Stimulated activated CD4-positive, alpha-beta T cell treated with anti-CD3 and anti-CD28 coated beads, Interleukin-1b, Interleukin-23, amount 100 ng/mL, for 1 hour (primary cell): Measurements from ENCODE around the gene BIRC6.
"Not testable (repeated sequence)": the region's sequence is repeated elsewhere in the genome, so short reads cannot be mapped to it uniquely, and the experiment has no call there.

Experiments
- DNase-seq, 2 donors: peaks; one replicate each; pipeline ENCODE4 v3.0.0-alpha.2; 2020; ENCODE audit warnings: low read depth in 2 of 2

Gene BIRC6

GRCh38 chr2:32617599-32618189 lies 260.9 kb downstream of the BIRC6 start:
- no peak for DNase-seq

- DNase-seq, result no peak
These were observed 265.9 kb downstream of the BIRC6 start for GRCh38 chr2:32622570-32623310.

GRCh38 chr2:32623311-32623706 lies 266.5 kb downstream of the BIRC6 start:
- no peak for DNase-seq

- DNase-seq, result no peak
These were observed 268.0 kb downstream of the BIRC6 start for GRCh38 chr2:32624812-32625211.

GRCh38 chr2:32626639-32627221 lies 269.9 kb downstream of the BIRC6 start:
- DNase-seq, result no peak

GRCh38 chr2:32627441-32627813 lies 270.6 kb downstream of the BIRC6 start:
- no peak for DNase-seq

- peak; percentile 84 to 93 for DNase-seq
These were observed 271.2 kb downstream of the BIRC6 start, which contains the start of gene TTC27 for GRCh38 chr2:32627814-32628579. Gene TTC27 (plus strand): TSS chr2:32628050. CDS start chr2:32628293, 243 bp downstream.

GRCh38 chr2:32632089-32632488 lies 275.3 kb downstream of the BIRC6 start:
- no peak for DNase-seq

- DNase-seq, result no peak
These were observed 276.2 kb downstream of the BIRC6 start for GRCh38 chr2:32633040-32633439.

- DNase-seq, result not testable (repeated sequence)
These were observed 281.7 kb downstream of the BIRC6 start for GRCh38 chr2:32638548-32638947.

- DNase-seq, result no peak
These were observed 284.4 kb downstream of the BIRC6 start for GRCh38 chr2:32641180-32641579.

- no peak for DNase-seq
These were observed 290.4 kb downstream of the BIRC6 start for GRCh38 chr2:32647180-32647651.

GRCh38 chr2:32652555-32653209 lies 295.9 kb downstream of the BIRC6 start:
- no peak for DNase-seq

GRCh38 chr2:32656069-32656468 lies 299.2 kb downstream of the BIRC6 start:
- DNase-seq, result no peak

- no peak for DNase-seq
These were observed 307.0 kb downstream of the BIRC6 start for GRCh38 chr2:32663864-32664263.

- no peak for DNase-seq
These were observed 309.9 kb downstream of the BIRC6 start for GRCh38 chr2:32666704-32667103.

GRCh38 chr2:32668254-32668653 lies 311.4 kb downstream of the BIRC6 start:
- DNase-seq, result no peak
